PC-9 (cell line): Measurements from ENCODE around the gene ABCC6. TPM values are rescaled to one million over a fixed set of nuclear protein-coding genes. Genes with fewer than 3 reads are reported as not detected.

Experiments
- BruUV-seq: library from RNA; stranded (reverse); fragments of 400-500 nt; replicated peaks from 2 replicates; lab custom pipeline; 2021; lab: Mats Ljungman, UMichigan
- CTCF ChIA-PET: fragments of 300-600 bp; sonication (Branson Sonifier 250); formaldehyde crosslinking; loops from one replicate; lab custom pipeline; 2022; ENCODE audit warnings: antibody characterized with exemption; lab: Charles Lee
- POLR2A ChIA-PET: fragments of 300-600 bp; sonication (Branson Sonifier 250); formaldehyde crosslinking; loops from one replicate; lab custom pipeline; 2022; ENCODE audit warnings: antibody characterized with exemption; ENCODE audit not compliant: unreplicated experiment; lab: Charles Lee
- DNase-seq, 2 experiments: peaks; one replicate each; pipeline versions ENCODE4 v3.0.0 to v3.0.0-alpha.2; 2015 to 2022; ENCODE audit warnings: mixed read lengths in 1 of 2
- H2AFZ ChIP-seq: fragments of 200-600 bp; sonication (generic); 2 replicates; pipeline ENCODE4 v1.8.1; 2017; ENCODE audit warnings: antibody characterized with exemption
- H3F3A ChIP-seq: fragments of 200-600 bp; sonication (generic); 2 replicates; pipeline ENCODE4 v1.8.1; 2017; ENCODE audit warnings: antibody characterized with exemption, mild to moderate bottlenecking, low read depth; ENCODE audit not compliant: insufficient read depth
- H3K27ac ChIP-seq: fragments of 200-600 bp; sonication (generic); 2 replicates; pipeline ENCODE4 v1.6.1; 2016; ENCODE audit warnings: mixed run types
- H3K27me3 ChIP-seq: fragments of 200-600 bp; sonication (generic); 2 replicates; pipeline ENCODE4 v1.6.1; 2016; ENCODE audit warnings: low read depth, mixed run types; ENCODE audit not compliant: insufficient read depth
- H3K36me3 ChIP-seq: fragments of 200-600 bp; sonication (generic); 2 replicates; pipeline ENCODE4 v1.6.1; 2016; ENCODE audit warnings: low read depth, mixed run types
- H3K4me1 ChIP-seq: fragments of 200-600 bp; sonication (generic); replicated peaks from 2 replicates; pipeline ENCODE4 v1.6.1; 2016; ENCODE audit warnings: mixed run types; ENCODE audit not compliant: insufficient read depth
- H3K4me2 ChIP-seq: fragments of 200-600 bp; sonication (generic); 2 replicates; pipeline ENCODE4 v1.6.1; 2017; ENCODE audit warnings: mixed run types
- H3K4me3 ChIP-seq: fragments of 200-600 bp; sonication (generic); 2 replicates; pipeline ENCODE4 v1.6.1; 2016; ENCODE audit warnings: mixed run types
- H3K79me2 ChIP-seq: fragments of 200-600 bp; sonication (generic); 2 replicates; pipeline ENCODE4 v1.6.1; 2017; ENCODE audit warnings: low read depth, mixed run types
- H3K9me2 ChIP-seq: fragments of 200-600 bp; sonication (generic); 2 replicates; pipeline ENCODE4 v1.8.1; 2017; ENCODE audit warnings: mild to moderate bottlenecking; ENCODE audit not compliant: insufficient read depth
- H3K9me3 ChIP-seq: fragments of 200-600 bp; sonication (generic); 2 replicates; pipeline ENCODE4 v1.8.1; 2016; ENCODE audit warnings: low read depth; ENCODE audit not compliant: insufficient read depth
- H4K20me1 ChIP-seq: fragments of 200-600 bp; sonication (generic); 2 replicates; pipeline ENCODE4 v1.8.1; 2017; ENCODE audit not compliant: insufficient read depth
- EZH2 ChIP-seq: fragments of 200-600 bp; sonication (generic); IDR thresholded peaks from 2 replicates; pipeline ENCODE4 v1.8.0; 2017; ENCODE audit warnings: antibody characterized with exemption, low read depth
- intact Hi-C: fragments of 100-400 bp; cut with micrococcal nuclease; formaldehyde crosslinking; loops from one replicate; pipeline ENCODE4 v1.10.0; 2022; ENCODE audit not compliant: unreplicated experiment
- total RNA-seq: library from RNA; stranded (reverse); gene quantifications from 2 replicates; pipeline ENCODE4 v1.2.3, GENCODE V29; 2021
- TF ChIP-seq, protein P1 (sequence below): fragments of 200-600 bp; sonication (generic); conservative IDR thresholded peaks from 2 replicates; pipeline ENCODE4 v1.6.1; 2017; ENCODE audit warnings: mixed run types, antibody characterized with exemption, mild to moderate bottlenecking, moderate library complexity

Gene ABCC6
- total RNA-seq, 1 experiment from 2014 or later = 2.8 TPM

DNA sequence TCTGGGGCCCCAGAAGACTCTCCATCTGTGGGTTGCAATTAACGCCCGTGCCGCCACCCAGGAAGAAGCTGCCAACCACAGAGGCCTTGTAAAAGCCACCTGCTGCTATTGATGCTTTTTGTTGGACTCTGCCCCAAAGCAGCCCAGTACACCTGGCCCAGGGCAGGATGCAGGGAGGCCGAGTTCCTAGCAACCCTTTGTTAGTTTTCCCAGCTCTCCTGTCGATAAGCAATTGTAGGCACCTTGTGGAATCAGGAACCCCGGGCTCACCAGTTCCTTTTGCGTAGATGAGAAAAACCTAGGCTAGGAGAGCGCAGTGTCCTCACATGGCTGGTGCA lies 103.3 kb downstream of the ABCC6 start:
- no peaks in the 10 kb centered on the region for H3K79me2 ChIP-seq
- peaks cover 15% of the 10 kb centered on the region for H3F3A ChIP-seq
- H2AFZ ChIP-seq = no peak overlapping the region
- BruUV-seq = no TSS peak
- ChIA-PET POLR2A (no interaction called here), CTCF (no interaction called here)
- H3K36me3 ChIP-seq = peaks cover 35% of the 10 kb centered on the region
- no peaks in the 10 kb centered on the region for H3K27me3 ChIP-seq
- no peaks in the 10 kb centered on the region for H3K4me1 ChIP-seq
- no peaks in the 10 kb centered on the region; the same call in 1 of the 2 replicates for H4K20me1 ChIP-seq
- H3K4me2 ChIP-seq = no peak overlapping the region
- no peak for TF ChIP-seq EZH2
- TF ChIP-seq, protein P1, sequence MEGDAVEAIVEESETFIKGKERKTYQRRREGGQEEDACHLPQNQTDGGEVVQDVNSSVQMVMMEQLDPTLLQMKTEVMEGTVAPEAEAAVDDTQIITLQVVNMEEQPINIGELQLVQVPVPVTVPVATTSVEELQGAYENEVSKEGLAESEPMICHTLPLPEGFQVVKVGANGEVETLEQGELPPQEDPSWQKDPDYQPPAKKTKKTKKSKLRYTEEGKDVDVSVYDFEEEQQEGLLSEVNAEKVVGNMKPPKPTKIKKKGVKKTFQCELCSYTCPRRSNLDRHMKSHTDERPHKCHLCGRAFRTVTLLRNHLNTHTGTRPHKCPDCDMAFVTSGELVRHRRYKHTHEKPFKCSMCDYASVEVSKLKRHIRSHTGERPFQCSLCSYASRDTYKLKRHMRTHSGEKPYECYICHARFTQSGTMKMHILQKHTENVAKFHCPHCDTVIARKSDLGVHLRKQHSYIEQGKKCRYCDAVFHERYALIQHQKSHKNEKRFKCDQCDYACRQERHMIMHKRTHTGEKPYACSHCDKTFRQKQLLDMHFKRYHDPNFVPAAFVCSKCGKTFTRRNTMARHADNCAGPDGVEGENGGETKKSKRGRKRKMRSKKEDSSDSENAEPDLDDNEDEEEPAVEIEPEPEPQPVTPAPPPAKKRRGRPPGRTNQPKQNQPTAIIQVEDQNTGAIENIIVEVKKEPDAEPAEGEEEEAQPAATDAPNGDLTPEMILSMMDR = no peak
- intact Hi-C loops = no loop called here
- H3K9me3 ChIP-seq = no peaks in the 10 kb centered on the region
- no peak for DNase-seq
- H3K27ac ChIP-seq = no peak overlapping the region
- H3K9me2 ChIP-seq = no peaks in the 10 kb centered on the region
- no peak overlapping the region for H3K4me3 ChIP-seq

DNA sequence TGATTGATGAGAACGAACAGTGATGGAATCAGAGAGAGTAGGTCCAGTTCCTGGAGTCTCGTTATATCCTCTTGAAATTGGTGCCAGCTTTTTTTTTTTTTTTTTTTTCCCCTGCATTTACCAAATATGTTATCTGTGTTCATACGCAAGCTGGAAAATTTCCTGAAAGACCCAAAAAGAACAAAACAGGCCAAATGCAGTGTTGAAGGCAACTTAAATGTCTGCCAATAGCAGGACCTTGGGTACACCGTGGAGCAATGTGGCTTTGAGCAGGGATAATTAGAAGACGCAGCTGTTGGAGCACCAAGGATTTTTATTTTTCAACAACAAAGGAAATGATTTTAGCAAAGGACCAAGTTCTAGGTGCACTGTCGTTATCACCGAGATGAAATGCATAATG lies 105.0 kb downstream of the ABCC6 start:
- Histone ChIP-seq H3K9me2 (no peaks in the 10 kb centered on the region), H4K20me1 (no peaks in the 10 kb centered on the region; the same call in 1 of the 2 replicates), H3K4me2 (no peak overlapping the region), H3K9me3 (no peaks in the 10 kb centered on the region), H3K4me1 (no peaks in the 10 kb centered on the region), H3K36me3 (peaks cover 31% of the 10 kb centered on the region), H3F3A (peaks cover 15% of the 10 kb centered on the region), H2AFZ (no peak overlapping the region), H3K4me3 (no peak overlapping the region), H3K27ac (no peak overlapping the region), H3K79me2 (no peaks in the 10 kb centered on the region), H3K27me3 (no peaks in the 10 kb centered on the region)
- TF ChIP-seq, protein P1 = no peak
- no peak for TF ChIP-seq EZH2
- ChIA-PET POLR2A (no interaction called here), CTCF (no interaction called here)
- intact Hi-C loops = no loop called here
- no TSS peak for BruUV-seq
- DNase-seq = no peak

DNA sequence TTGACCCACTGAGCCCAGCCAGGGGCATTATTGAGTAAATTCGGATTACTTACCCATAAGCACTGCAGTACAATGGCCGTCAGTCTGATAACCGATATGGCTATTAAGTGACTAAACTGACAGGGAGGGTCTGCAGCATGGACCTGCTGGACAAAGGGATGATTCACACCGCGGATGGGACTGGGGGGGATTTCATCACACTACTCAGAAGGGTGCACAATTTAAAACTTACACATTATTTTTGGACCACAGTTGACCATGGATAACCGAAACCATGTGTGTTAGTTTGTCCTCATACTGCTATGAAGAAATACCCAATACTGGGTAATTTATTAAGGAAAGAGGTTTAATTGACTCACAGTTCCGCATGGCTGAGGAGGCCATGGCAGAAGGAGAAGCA lies 106.5 kb downstream of the ABCC6 start:
- intact Hi-C loops = no loop called here
- TF ChIP-seq, protein P1 = no peak
- no peak for TF ChIP-seq EZH2
- CTCF ChIA-PET = no interaction called here
- Histone ChIP-seq H2AFZ (no peak overlapping the region), H3K79me2 (no peaks in the 10 kb centered on the region), H3K9me3 (no peaks in the 10 kb centered on the region), H3K27me3 (no peaks in the 10 kb centered on the region), H3F3A (peaks cover 22% of the 10 kb centered on the region), H3K27ac (no peak overlapping the region), H4K20me1 (peaks cover 6% of the 10 kb centered on the region), H3K4me2 (no peak overlapping the region), H3K9me2 (no peaks in the 10 kb centered on the region), H3K4me3 (no peak overlapping the region), H3K36me3 (peaks cover 33% of the 10 kb centered on the region), H3K4me1 (no peaks in the 10 kb centered on the region)
- POLR2A ChIA-PET = no interaction called here
- no peak for DNase-seq
- BruUV-seq = no TSS peak
